Loucy (cell line): ENCODE results near the gene PDZD8.

Experiments
- EZH2phosphoT487 ChIP-seq: fragments of 200-600 bp; IDR thresholded peaks from 2 replicates; pipeline ENCODE4 v1.6.1; 2018; ENCODE audit warnings: antibody characterized with exemption, mild to moderate bottlenecking, moderate library complexity, borderline replicate concordance
- TF ChIP-seq, protein P1 (sequence below): fragments of 200-600 bp; sonication (generic); conservative IDR thresholded peaks from 2 replicates; pipeline ENCODE4 v1.5.1; 2014; ENCODE audit warnings: mild to moderate bottlenecking, antibody characterized with exemption, low read length

GRCh38 chr10:117241541-117242462, 133.4 kb downstream of the PDZD8 start:
- TF ChIP-seq, protein P1, sequence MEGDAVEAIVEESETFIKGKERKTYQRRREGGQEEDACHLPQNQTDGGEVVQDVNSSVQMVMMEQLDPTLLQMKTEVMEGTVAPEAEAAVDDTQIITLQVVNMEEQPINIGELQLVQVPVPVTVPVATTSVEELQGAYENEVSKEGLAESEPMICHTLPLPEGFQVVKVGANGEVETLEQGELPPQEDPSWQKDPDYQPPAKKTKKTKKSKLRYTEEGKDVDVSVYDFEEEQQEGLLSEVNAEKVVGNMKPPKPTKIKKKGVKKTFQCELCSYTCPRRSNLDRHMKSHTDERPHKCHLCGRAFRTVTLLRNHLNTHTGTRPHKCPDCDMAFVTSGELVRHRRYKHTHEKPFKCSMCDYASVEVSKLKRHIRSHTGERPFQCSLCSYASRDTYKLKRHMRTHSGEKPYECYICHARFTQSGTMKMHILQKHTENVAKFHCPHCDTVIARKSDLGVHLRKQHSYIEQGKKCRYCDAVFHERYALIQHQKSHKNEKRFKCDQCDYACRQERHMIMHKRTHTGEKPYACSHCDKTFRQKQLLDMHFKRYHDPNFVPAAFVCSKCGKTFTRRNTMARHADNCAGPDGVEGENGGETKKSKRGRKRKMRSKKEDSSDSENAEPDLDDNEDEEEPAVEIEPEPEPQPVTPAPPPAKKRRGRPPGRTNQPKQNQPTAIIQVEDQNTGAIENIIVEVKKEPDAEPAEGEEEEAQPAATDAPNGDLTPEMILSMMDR: no peak
- no peak for TF ChIP-seq EZH2phosphoT487
